OCI-LY1 (cell line): ENCODE results near the gene KCNE1.
"Not testable (repeated sequence)": the region's sequence is repeated elsewhere in the genome, so short reads cannot be mapped to it uniquely, and the experiment has no call there.

Source experiments
- EZH2 ChIP-seq: fragments of 200-600 bp; sonication (generic), shearing (Covaris generic); IDR thresholded peaks from 2 replicates; pipeline ENCODE4 v1.8.0; 2017; ENCODE audit warnings: borderline replicate concordance, mixed run types, mild to moderate bottlenecking, antibody characterized with exemption, low read length, moderate library complexity, mixed read lengths
- TF ChIP-seq, protein P1 (sequence below): fragments of 200-600 bp; sonication (generic), shearing (Covaris generic); IDR thresholded peaks from 2 replicates; pipeline ENCODE4 v1.5.1; 2017; ENCODE audit warnings: mild to moderate bottlenecking, antibody characterized with exemption, low read length, moderate library complexity, mixed read lengths

DNA sequence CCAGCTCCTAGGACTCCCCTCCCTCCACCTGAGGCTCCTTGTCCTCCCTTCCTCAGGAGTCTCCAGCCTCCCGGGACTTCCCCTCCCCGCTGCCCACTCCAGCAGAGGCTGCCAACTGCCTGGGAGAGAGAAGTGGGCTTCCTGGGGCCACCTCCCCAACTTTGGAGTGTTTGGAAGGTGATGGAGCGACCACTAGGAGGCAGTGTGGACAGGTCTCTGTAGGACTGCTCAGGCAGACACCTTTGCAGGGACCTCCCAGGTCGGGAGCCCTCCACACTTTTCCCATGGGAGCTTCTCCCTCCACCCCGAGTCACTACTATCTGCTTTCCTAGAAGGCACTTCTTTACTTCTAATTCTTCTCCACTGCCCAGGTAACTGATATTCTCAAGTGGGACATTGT lies 107.3 kb downstream of the KCNE1 start:
- TF ChIP-seq, protein P1, sequence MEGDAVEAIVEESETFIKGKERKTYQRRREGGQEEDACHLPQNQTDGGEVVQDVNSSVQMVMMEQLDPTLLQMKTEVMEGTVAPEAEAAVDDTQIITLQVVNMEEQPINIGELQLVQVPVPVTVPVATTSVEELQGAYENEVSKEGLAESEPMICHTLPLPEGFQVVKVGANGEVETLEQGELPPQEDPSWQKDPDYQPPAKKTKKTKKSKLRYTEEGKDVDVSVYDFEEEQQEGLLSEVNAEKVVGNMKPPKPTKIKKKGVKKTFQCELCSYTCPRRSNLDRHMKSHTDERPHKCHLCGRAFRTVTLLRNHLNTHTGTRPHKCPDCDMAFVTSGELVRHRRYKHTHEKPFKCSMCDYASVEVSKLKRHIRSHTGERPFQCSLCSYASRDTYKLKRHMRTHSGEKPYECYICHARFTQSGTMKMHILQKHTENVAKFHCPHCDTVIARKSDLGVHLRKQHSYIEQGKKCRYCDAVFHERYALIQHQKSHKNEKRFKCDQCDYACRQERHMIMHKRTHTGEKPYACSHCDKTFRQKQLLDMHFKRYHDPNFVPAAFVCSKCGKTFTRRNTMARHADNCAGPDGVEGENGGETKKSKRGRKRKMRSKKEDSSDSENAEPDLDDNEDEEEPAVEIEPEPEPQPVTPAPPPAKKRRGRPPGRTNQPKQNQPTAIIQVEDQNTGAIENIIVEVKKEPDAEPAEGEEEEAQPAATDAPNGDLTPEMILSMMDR, result not testable (repeated sequence)
- not testable (repeated sequence) for TF ChIP-seq EZH2
